SK-N-SH treated with all-trans-retinoic acid at 6 μM for 48 hours (cell line): ENCODE data around the gene MRPL12.

Experiments
- BACH2 ChIP-seq: fragments of 250-450 bp; sonication (Bioruptor Pico); IDR thresholded peaks from 2 replicates; pipeline ENCODE4 v1.9.0; 2021; ENCODE audit warnings: mild to moderate bottlenecking, borderline replicate concordance
- ESRRG ChIP-seq: fragments of 250-450 bp; sonication (Bioruptor Pico); IDR thresholded peaks from 2 replicates; pipeline ENCODE4 v1.6.1; 2021; ENCODE audit warnings: mild to moderate bottlenecking
- RARB ChIP-seq: fragments of 250-450 bp; sonication (Bioruptor Pico); IDR thresholded peaks from 2 replicates; pipeline ENCODE4 v1.8.0; 2021; ENCODE audit warnings: mild to moderate bottlenecking, moderate library complexity
- TCF4 ChIP-seq: fragments of 250-450 bp; sonication (Bioruptor Pico); IDR thresholded peaks from 2 replicates; pipeline ENCODE4 v1.8.0; 2021; ENCODE audit warnings: mild to moderate bottlenecking, moderate library complexity, borderline replicate concordance
- ZC3H10 ChIP-seq: fragments of 250-450 bp; sonication (Bioruptor Pico); IDR thresholded peaks from 2 replicates; pipeline ENCODE4 v1.5.1; 2021; ENCODE audit warnings: mild to moderate bottlenecking, moderate library complexity
- ZFP3 ChIP-seq: fragments of 250-450 bp; sonication (Bioruptor Pico); IDR thresholded peaks from 2 replicates; pipeline ENCODE4 v1.5.0; 2020; ENCODE audit warnings: mild to moderate bottlenecking, moderate library complexity
- TF ChIP-seq, protein P1 (sequence below): fragments of 250-450 bp; sonication (Bioruptor Pico); IDR thresholded peaks from 2 replicates; pipeline ENCODE4 v1.8.0; 2021; ENCODE audit warnings: low read depth, mild to moderate bottlenecking, moderate library complexity, borderline replicate concordance
- TF ChIP-seq, protein P2 (sequence below): fragments of 250-450 bp; sonication (Bioruptor Pico); IDR thresholded peaks from 2 replicates; pipeline ENCODE4 v1.5.1; 2020; ENCODE audit warnings: low read depth, mild to moderate bottlenecking, moderate library complexity

DNA sequence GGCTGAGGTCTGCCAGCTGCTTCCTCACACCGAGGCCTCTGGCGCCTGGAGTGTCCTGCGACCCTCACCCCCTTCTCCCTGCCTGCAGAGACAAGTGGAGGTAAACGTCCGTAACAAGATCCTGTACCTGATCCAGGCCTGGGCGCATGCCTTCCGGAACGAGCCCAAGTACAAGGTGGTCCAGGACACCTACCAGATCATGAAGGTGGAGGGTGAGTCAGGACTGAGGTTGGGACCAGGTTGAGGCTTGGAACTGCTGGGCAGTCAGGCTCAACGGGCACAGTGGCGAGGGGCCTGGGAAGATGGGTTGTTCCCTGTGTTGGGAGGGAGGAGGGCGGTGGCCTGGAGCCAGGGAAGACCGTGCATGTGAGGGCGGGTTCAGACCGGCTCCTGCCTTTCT lies 14.6 kb upstream of the MRPL12 start:
- TF ChIP-seq ZC3H10 (CRISPR knock-in tag), result no peak
- TF ChIP-seq ZFP3 (CRISPR knock-in tag), result no peak
- TF ChIP-seq, protein P1, sequence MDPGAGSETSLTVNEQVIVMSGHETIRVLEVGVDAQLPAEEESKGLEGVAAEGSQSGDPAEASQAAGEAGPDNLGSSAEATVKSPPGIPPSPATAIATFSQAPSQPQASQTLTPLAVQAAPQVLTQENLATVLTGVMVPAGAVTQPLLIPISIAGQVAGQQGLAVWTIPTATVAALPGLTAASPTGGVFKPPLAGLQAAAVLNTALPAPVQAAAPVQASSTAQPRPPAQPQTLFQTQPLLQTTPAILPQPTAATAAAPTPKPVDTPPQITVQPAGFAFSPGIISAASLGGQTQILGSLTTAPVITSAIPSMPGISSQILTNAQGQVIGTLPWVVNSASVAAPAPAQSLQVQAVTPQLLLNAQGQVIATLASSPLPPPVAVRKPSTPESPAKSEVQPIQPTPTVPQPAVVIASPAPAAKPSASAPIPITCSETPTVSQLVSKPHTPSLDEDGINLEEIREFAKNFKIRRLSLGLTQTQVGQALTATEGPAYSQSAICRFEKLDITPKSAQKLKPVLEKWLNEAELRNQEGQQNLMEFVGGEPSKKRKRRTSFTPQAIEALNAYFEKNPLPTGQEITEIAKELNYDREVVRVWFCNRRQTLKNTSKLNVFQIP (CRISPR knock-in tag), result no peak
- TF ChIP-seq ESRRG, result no peak
- no peak for TF ChIP-seq BACH2 (CRISPR knock-in tag)
- TF ChIP-seq RARB (CRISPR knock-in tag), result no peak
- no peak for TF ChIP-seq TCF4 (CRISPR knock-in tag)
- TF ChIP-seq, protein P2, sequence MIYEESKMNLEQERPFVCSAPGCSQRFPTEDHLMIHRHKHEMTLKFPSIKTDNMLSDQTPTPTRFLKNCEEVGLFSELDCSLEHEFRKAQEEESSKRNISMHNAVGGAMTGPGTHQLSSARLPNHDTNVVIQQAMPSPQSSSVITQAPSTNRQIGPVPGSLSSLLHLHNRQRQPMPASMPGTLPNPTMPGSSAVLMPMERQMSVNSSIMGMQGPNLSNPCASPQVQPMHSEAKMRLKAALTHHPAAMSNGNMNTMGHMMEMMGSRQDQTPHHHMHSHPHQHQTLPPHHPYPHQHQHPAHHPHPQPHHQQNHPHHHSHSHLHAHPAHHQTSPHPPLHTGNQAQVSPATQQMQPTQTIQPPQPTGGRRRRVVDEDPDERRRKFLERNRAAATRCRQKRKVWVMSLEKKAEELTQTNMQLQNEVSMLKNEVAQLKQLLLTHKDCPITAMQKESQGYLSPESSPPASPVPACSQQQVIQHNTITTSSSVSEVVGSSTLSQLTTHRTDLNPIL (CRISPR knock-in tag), result no peak
